AG08396 (cell line): Measurements from ENCODE around the gene SLC1A5.
"Not testable (repeated sequence)": the region's sequence is repeated elsewhere in the genome, so short reads cannot be mapped to it uniquely, and the experiment has no call there.

Source experiments
- DNase-seq: peaks from one replicate; pipeline ENCODE4 v3.0.0; 2012; ENCODE audit warnings: low spot score, mixed read lengths

Gene SLC1A5

GRCh38 chr19:46798713-46799112, 10.3 kb upstream of the SLC1A5 start:
- no peak for DNase-seq

GRCh38 chr19:46797881-46798280, 9.5 kb upstream of the SLC1A5 start:
- no peak for DNase-seq

- DNase-seq: no peak
Measured at GRCh38 chr19:46791944-46792343, 3.5 kb upstream of the SLC1A5 start.

- DNase-seq: no peak
Measured at GRCh38 chr19:46789371-46789770, 977 bp upstream of the SLC1A5 start.

- no peak for DNase-seq
Measured at GRCh38 chr19:46788968-46789338, 559 bp upstream of the SLC1A5 start.

- DNase-seq: peak; percentile 63
Measured at GRCh38 chr19:46787331-46788261, 798 bp downstream of the SLC1A5 start.

- DNase-seq: no peak
Measured at GRCh38 chr19:46787040-46787330, 1.4 kb downstream of the SLC1A5 start.

GRCh38 chr19:46786236-46787039, 2.0 kb downstream of the SLC1A5 start:
- DNase-seq: peak; percentile 88

- DNase-seq: no peak
Measured at GRCh38 chr19:46785980-46786235, 2.5 kb downstream of the SLC1A5 start.

- no peak for DNase-seq
Measured at GRCh38 chr19:46785054-46785979, 3.1 kb downstream of the SLC1A5 start.

- DNase-seq: peak; percentile 79
Measured at GRCh38 chr19:46784262-46785053, 3.9 kb downstream of the SLC1A5 start.

GRCh38 chr19:46783670-46784069, 4.7 kb downstream of the SLC1A5 start:
- DNase-seq: no peak

GRCh38 chr19:46782355-46783019, 5.9 kb downstream of the SLC1A5 start:
- DNase-seq: no peak

- DNase-seq: not testable (repeated sequence)
Measured at GRCh38 chr19:46777956-46778645, 10.3 kb downstream of the SLC1A5 start.

- DNase-seq: no peak
Measured at GRCh38 chr19:46776927-46777911, 11.2 kb downstream of the SLC1A5 start.

GRCh38 chr19:46775642-46776258, 12.6 kb downstream of the SLC1A5 start:
- DNase-seq: no peak

- no peak for DNase-seq
Measured at GRCh38 chr19:46773018-46773399, 15.4 kb downstream of the SLC1A5 start.

GRCh38 chr19:46772170-46773017, 16.0 kb downstream of the SLC1A5 start:
- DNase-seq: no peak
